ENCODE results near the gene PFDN1.

The PFDN1 gene

DNA sequence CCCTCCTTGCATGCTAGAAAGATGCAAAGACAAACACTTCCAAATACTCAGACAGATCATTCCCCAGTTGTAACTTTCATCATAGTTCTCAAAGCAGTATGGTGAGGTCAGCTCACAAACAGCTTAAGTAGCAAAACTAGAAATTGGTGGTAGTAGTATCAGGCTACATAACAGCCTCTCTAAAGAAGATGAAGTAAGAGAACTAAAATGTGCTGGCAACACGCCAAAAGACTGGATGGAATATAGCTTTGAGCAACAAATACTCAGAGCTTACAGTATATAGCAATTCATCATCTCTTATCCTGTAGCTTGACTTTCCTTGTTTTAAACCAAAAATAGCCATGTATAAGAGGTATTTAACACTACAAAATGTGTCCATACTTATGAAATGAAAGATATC, 7.5 kb downstream of the PFDN1 start:
- DNase-seq: peak; percentile 15

DNA sequence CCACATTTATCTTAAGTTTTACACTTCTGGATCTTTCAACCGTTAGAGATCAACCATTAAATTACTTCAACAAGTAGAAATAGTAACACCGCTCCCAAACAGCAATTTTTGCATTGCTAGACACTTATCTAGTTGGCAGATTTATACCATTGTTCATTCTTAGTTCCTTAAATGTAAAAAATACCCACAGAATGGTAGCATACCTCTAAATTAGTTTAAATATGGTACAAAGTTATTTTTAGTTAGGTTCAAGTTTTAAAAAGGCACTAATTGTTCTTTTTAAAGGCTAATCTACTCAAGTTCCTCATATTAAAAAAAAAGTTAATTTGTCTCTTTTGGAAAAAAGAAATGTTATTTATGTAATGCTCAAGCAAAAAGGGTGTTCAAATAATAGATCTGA, 8.1 kb downstream of the PFDN1 start:
- no peak for DNase-seq

DNA sequence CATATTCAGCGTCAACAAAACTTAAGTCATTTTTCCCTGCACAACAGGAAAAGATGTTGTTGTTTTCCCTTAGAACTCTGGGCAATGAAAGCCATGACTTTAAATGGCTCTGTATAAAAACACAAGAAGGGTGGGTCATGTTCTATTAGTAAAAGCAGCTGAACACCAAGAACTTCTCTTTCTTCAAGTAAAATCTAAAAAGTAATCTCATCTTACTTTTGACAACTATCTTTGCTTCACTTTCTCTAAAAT, 9.1 kb downstream of the PFDN1 start:
- DNase-seq: no peak

DNA sequence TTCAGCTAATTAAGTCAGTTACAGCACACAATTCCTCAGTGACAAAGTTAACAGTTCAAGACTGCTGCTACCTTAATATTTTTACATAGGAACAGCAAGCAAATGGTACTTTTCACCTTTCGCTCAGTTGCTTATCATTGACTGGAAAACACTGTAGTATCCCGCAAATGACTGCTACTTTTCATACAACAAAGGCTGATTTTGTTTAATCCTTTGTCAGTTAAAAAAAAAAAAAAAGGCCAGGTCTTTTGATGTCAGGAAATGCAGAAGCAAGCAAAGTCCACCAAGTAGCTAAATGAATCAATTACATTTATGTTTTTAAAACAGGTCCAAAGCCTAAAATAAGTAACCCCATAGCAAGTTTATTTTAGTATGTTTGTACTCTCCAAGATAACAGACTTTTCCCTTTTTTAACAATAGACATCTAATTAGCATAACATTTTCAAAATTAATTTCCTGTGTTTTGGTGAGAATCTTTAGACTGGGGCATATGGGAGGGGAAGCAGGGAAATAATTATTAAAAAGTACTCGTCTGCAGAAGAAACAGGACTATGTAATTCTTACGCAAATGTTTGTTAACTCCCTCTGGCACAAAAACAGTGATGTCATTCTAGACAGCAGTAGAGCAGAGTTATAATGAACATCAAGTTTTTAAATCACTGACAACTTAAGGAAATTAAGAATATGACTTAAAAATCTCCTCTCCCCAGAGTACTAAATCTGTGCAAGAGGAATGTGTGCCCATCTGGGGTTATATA, 9.6 kb downstream of the PFDN1 start:
- DNase-seq: no peak

DNA sequence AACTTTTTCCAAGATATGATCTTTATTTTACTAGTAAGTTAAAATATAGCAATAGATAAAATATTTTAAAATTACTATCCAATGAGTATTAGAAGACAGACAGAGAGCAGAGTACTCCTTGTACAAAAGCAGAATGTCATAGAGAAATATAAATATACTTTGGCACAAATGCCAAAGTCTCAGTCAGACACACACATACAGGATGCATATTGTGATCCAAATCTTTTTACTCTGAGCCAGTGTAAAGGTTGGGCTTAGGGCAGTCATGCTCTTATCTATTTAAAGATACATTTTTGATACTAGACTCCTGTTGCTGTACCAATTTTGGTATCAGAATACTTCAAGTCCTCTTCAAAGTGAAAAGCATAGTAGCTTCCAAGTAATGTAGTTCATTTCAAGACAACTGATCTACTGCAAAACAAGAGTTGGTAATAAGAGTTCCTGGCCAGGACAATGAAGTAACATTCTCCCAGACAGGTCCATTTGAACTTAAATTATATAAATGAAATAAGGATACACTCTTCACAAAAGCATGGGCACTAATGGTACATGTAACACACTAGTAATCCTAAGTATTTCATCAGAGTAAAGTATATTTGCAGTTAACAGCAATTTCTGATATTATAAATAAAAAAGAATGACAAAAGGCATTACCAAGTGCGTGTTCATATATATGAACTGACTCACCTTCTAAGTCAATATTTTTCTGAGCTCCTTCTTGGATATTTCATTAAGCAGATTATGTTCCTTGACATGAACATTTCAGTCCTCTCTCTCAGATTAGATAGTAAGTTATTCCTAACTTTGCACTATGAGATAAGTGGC, 10.5 kb downstream of the PFDN1 start:
- no peak for DNase-seq

DNA sequence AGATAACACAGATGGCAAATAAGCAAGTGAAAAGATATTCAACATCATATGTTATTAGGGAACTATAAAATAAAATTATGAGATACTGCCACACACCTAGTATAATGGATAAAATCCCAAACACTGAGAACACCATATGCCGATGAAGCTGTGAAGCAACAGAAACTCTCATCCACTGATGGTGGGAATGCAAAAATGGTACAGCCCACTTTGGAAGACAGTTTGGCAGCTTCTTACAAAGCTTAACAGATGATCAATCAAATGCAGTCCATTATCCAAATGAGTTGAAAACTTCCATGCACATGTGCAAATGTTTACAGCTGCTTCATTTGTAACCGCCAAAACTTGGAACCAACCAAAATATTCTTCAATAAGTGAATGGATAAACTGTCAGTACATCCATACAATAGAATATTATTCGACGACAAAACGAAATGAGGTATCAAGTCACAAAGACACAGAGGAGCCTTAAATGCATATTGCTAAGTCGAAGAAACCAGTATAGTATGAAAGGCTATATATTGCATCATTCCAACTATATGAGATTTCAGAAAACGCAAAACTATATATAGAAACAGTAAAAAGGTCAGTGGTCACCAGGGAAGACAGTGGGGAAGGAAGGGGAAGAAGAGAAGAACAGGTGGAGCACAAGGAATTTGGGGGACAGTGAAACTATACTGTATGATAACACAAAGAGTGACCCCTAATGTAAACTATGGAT, 14.9 kb downstream of the PFDN1 start:
- no peak for DNase-seq

DNA sequence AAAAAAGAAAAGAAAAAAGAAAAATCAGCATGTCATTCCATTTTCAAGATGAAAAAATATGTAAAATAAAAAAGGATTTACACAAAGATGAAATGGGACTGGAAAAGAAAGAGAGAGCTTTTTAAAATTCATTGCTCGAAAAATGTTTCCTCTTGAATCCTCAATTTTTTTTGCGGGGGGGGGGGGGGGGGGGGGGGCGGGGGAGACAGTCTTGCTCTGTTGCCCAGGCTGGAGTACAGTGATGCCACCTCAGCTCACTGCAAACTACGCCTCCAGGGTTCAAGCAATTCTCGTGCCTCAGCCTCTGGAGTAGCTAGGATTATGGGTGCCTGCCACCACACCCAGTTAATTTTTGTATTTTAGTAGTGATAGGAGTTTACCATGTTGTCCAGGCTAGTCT, 16.5 kb downstream of the PFDN1 start:
- no peak for DNase-seq

DNA sequence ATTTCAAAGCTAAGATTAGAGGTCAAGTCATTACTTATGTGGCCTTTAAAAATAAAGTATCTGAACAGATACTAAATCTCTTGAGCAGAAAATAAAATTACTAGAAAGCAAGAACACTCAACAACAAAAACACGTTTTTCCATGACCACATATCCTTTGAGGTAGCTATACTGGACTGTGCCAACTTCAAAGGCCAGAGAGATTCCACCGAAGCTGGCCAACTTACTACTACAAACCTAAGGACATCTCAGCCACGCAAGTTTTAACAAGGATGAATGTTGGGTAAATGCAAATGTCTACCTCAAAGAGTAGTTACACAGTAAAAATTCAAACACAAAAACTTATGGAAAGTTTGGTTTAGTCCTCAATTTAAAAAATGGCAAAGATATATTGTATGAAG, 18.9 kb downstream of the PFDN1 start:
- no peak for DNase-seq

DNA sequence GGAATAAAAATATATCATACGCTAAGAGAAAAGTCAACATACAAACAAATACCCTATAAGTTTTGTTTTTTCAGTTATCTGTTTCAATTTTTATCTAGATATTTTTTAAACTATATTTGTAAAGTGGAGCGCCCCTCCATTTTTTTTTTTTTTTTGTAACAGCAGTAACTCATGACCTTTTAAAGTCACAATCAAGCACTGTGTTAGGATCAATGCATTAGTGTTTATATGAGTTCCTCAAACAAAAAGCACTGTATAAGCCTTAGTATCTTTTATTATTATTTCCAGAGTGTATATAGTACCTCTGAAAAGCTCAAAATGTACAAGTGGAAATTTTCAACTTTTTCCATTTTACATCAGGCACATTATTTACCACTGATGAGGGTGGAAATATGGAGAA, 20.6 kb downstream of the PFDN1 start:
- no peak for DNase-seq

DNA sequence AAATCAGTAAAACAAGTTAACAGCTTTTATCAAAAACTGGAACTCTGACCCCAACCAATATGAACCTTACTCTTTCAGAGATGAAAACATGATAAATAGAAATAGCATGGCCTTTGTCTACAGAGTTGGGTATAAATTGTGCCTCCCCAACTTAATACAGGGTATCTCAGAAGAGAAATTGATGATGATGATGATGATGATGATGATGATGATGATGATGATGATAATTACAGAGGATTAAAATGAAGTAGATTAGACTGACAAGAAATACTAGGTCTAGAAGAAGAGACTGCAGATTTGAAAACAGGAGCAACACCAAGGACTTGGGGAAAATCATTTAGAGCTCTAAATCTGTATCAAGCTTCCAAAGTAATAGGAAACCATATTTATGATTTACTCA, 27.1 kb downstream of the PFDN1 start:
- no peak for DNase-seq

DNA sequence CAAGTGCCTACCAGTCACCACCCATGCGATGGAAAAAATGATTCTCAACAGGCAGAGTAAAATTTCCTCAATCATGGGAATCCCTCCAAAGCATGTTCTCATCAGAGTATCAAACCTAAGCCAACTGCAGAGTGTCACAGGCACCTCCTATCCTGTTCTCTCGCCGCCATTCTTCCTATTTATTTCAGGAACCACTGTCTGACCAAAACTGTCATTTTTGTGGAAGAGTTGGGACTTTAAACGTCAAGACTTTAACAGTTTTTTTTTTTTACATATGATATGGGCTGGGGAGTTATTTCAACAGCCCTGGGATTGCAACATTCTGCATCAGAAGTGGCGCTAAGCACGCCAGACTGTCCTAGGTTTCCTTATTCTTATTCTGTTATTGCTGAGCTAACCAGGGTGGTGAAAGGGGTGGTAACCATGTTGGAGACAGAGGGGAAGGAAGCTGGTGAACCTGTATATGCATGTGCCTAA, 29.5 kb downstream of the PFDN1 start:
- no peak for DNase-seq

DNA sequence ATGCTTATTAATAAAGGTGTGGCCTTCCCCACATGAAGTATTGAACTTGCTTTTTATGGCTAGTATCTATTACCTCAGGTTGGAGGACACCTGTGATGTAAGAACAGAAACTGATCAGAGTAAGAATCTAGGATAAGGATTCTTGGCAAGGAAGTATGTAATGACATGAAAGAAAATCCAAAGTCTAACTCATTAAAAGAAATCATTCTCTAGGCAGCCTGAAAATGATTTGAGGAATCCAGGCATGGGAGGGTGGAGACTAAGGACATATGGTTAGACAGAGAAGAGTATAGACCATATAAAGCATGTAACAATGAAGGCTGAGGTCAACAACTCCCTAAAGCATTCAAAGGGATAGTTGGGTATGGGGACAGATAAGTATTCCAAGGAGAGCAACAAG, 32.9 kb downstream of the PFDN1 start:
- DNase-seq: no peak

DNA sequence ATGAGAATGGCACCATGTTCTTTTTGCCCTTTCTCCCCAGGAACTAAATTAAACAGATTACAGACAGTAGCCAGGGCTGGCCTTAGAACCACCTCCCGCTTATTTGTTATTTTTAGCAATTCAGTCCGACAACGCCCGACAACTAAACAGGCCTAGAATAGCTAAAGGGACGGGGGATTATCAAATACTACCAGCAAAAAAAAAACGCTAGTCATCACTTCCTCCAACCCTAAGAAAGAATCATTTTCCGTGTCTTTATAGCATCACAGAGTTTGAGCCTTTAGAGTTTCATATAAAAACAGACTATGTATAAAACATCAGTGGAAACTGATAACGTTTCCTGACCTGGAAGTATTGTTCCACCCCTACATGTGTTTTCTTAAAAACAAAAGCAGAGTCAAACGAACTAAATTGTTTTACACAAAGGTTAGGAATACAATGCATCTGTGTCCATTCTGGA, 35.3 kb downstream of the PFDN1 start:
- DNase-seq: no peak

DNA sequence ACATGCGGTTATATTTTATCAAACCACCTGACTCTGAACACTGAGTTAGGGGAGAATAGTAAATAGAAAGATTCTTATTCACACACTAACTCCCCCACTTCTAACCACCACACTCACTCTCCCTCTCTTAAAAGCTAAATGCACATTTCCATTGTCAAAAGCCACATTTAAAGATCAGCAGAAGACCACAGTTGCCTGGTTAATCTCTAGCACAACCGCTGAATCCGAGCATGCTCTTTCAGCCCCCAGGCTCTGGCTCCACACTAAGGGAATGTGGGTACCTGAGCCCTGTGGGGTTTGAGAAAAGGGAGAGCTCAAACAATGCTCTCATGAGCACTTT, 35.7 kb downstream of the PFDN1 start:
- DNase-seq: no peak

DNA sequence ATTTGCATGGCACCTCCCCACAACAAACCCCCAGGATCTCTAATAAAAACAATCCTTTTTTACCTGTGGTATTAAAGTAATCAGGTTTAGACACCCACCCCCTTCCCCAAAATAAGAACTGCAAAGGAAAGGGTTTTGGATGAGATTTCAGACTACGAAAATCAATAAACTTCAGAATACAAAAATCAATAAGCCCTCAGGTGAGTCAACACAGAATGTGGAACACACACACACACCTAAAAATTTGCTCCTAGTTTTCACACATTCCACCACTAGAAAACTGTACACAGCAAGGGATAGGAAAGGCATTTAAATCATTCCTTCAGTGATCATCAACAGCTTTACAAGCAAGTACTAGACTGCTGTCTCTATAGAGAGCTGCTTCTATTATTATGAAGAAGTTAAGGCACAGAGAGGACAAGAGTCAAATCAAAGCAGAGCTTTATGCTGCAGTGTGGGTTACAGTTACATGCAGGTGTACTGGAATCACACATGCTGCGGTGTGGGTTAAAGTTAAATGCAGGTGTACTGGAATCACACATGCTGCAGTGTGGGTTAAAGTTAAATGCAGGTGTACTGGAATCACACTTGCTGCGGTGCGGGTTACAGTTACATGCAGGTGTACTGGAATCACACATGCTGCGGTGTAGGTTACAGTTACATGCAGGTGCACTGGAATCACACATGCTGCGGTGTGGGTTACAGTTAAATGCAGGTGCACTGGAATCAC, 36.3 kb downstream of the PFDN1 start:
- DNase-seq: no peak

DNA sequence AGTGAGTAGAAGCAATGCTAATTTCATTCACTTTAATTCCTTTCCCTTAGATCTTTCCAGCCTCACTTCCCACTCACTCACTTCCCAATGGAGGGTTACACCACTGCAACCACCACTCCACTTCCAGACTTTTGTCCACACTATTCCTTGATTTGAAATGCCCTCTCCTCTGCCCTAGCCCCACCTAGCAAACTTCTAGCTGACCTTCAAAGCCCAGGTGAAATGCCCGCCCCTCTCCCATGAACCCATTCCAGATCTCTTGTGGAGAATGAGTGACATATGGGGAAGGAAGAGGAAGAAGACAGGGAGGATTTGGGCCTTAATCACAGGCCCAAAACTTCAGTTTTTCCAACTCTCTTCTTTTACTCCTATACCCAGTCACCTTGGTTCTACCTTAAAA, 37.1 kb downstream of the PFDN1 start:
- DNase-seq: no peak

DNA sequence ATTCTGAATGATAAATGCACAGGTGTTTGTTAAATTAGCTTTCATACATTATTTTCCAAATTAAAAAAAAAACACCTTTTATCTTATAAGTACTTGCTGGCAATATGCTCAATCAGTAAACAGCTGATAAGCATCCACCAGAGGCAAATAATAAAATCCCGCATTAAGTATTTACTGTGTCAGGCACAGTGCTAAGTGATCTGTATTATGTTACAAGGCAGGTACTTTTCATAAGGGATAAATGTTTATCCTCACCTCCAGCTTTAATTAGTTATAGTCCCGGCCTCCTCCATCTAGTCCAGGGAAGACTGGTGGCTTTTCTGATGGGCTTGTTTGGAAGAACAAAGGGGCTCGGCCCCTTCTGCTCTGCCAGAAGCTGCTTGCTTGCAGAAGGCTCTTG, 40.1 kb downstream of the PFDN1 start:
- DNase-seq: no peak

DNA sequence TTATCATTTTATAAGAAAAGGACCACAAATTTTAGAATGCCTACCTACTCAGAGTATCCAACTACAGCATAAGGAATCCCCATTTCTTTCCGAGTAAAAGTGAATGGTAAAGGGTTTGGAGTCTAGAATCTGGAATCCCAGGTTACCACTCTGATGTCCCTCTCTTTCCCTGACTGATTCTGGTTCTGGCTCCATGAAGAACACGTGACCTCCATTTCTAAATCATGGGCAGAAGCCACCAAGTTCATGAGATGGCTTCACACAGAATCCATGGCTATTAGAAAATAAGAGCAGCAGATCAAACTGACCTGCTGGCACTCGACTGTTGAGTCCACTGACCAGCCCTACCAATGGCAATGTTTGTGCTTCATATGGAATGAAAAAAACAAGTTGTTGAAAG, 40.7 kb downstream of the PFDN1 start:
- DNase-seq: no peak

DNA sequence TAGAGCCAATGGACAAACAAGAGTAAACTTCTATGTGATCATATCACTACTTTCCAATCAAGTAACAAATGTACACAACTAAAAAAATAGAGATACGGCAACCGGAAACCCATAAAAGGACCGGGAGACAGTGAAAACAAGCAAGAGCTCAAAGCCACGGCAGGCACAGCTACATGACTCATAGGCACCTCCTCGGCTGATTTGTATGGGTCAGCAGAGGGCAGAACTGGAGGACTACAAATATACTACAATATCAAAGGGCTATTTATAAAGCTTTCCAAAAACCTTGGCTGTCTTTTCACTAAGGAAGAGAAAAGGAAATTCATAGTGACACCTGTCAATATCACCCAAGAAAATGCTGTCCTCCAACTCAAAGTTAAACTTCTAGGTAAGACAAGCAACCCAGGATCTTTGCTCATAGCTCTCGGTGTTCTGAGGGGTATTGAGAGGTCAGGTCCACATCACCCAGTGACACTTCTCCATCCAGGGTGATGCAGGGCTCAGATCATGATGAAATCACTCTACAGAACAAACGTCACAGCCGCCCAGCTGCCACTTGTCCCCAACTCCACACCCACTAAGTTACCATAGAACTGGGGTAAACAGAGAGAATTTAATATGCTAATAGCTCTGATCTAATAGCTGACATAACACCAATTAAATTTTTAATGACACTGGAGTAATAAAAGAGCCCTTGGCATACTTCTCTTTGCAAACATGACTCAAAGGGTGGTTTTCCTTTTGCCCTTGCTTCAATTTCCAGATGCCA, 41.3 kb downstream of the PFDN1 start:
- no peak for DNase-seq

DNA sequence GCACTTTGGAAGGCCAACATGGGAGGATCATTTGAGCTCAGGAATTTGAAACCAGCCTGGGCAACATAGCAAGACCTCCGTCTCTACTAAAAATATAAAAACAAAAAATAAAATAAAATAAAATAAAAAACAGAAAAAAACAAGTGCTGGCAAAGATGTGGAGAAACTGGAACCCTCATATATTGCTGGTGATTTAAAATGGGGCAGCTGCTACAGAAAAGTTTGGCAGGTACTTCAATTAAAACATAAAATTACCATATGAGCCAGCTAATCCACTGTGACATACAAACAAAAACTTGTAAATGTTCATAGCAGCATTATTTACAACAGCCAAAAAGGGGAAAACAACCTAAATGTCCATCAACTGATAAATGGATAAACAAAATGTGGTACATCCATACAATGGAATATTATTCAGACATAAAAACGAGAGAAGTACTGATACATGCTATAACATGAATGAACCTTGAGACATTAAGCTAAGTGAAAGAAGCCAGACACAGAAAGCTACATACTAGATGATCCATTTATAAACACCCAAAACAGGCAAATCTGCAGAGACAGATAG, 42.7 kb downstream of the PFDN1 start:
- no peak for DNase-seq

DNA sequence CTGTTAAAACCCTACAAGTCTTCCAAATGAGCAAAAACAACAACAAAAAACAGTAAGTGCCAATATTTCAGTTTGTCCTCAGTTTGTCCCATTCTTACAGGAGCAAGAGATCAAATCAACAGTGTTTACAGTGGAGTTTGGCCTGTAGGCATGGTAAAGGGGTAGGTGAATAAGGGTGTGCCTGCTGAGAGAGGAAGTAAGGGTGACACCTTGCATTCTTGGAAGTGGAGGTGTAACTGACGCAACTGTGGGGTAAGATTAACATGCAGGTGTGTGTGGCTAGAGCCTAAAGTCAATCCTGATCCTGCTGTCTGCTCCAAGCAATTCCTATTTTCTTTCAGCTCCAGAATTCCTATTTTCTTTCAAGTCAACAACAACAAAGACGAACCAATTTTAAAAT, 43.4 kb downstream of the PFDN1 start:
- no peak for DNase-seq

DNA sequence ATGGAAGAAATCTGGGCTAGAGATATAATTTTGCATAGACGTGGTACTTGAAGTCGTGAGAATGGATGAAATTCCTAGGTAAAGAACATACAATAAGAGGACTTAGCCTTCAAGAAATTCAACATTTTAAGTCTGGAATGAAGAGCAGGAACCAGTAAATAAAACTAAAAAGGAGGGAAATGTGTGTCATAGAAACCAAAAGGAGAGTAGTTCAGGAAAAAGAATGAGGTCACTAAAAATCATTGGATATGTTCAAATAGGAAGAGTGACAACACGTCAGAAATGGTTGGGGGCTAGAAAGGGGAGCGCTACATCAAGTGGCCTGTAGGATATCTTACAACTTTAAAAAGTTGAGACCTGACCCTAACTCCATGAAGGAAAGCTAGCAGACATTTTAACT, 44.0 kb downstream of the PFDN1 start:
- DNase-seq: no peak

All from DMS 273 treated with DMSO at 0.1 percent for 48 hours (cell line).